VCaP (cell line): ENCODE results near the gene NR4A1.

Experiments
- H3K27ac ChIP-seq: fragments of 450-650 bp; 2 replicates; pipeline ENCODE4 v1.5.1; 2017
- CTCF ChIP-seq: fragments of 450-650 bp; conservative IDR thresholded peaks from 2 replicates; pipeline ENCODE4 v1.5.1; 2017; ENCODE audit warnings: mild to moderate bottlenecking, moderate library complexity

The NR4A1 gene

GRCh38 chr12:52006726-52007157 lies 44.5 kb upstream of the NR4A1 start, which contains the start of gene TAMALIN:
TSS of gene TAMALIN (plus strand) at chr12:52006946. CDS start at chr12:52007020, 74 bp downstream.
- no peak within 1 kb of the TSS for H3K27ac ChIP-seq
- TF ChIP-seq CTCF = no peak

- H3K27ac ChIP-seq = no peak overlapping the region
- TF ChIP-seq CTCF = no peak
These were observed 43.9 kb upstream of the NR4A1 start for GRCh38 chr12:52007158-52007921.

- TF ChIP-seq CTCF = no peak
- H3K27ac ChIP-seq = no peak overlapping the region
These were observed 43.2 kb upstream of the NR4A1 start for GRCh38 chr12:52007982-52008510.

- TF ChIP-seq CTCF = no peak
- peak overlapping the region; percentile 62 for H3K27ac ChIP-seq
These were observed 42.0 kb upstream of the NR4A1 start for GRCh38 chr12:52009081-52009751.

- TF ChIP-seq CTCF = no peak
- peak overlapping the region; percentile 62 for H3K27ac ChIP-seq
These were observed 41.1 kb upstream of the NR4A1 start for GRCh38 chr12:52010152-52010622.

GRCh38 chr12:52010692-52011601 lies 40.3 kb upstream of the NR4A1 start:
- H3K27ac ChIP-seq = peak overlapping the region; percentile 62
- TF ChIP-seq CTCF = no peak
